WTC11 (cell line): ENCODE data around the gene CYBA.

Experiments
- ETV6 ChIP-seq: sonication (generic); formaldehyde crosslinking; IDR thresholded peaks from 2 replicates; pipeline ENCODE4 v1.8.1; 2022; ENCODE audit warnings: mild to moderate bottlenecking, missing genetic modification reagents
- FOXJ3 ChIP-seq: sonication (generic); formaldehyde crosslinking; IDR thresholded peaks from 2 replicates; pipeline ENCODE4 v1.9.0; 2021; ENCODE audit warnings: missing genetic modification reagents, mild to moderate bottlenecking, borderline replicate concordance
- ZNF138 ChIP-seq: sonication (generic); formaldehyde crosslinking; conservative IDR thresholded peaks from 2 replicates; pipeline ENCODE4 v1.8.1; 2022; ENCODE audit warnings: mild to moderate bottlenecking, moderate library complexity, missing genetic modification reagents
- TF ChIP-seq, protein P1 (sequence below): sonication (generic); formaldehyde crosslinking; IDR thresholded peaks from 2 replicates; pipeline ENCODE4 v1.8.0; 2022; ENCODE audit warnings: mild to moderate bottlenecking, missing genetic modification reagents
- TF ChIP-seq, protein P2 (sequence below): fragments of 200-600 bp; IDR thresholded peaks from 2 replicates; pipeline ENCODE4 v1.8.0; 2022; ENCODE audit warnings: antibody characterized with exemption

GRCh38 chr16:88608076-88608475 lies 42.8 kb downstream of the CYBA start:
- TF ChIP-seq, protein P1, sequence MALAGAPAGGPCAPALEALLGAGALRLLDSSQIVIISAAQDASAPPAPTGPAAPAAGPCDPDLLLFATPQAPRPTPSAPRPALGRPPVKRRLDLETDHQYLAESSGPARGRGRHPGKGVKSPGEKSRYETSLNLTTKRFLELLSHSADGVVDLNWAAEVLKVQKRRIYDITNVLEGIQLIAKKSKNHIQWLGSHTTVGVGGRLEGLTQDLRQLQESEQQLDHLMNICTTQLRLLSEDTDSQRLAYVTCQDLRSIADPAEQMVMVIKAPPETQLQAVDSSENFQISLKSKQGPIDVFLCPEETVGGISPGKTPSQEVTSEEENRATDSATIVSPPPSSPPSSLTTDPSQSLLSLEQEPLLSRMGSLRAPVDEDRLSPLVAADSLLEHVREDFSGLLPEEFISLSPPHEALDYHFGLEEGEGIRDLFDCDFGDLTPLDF (CRISPR knock-in tag) = no peak
- TF ChIP-seq ETV6 (CRISPR knock-in tag) (no peak), FOXJ3 (no peak), ZNF138 (CRISPR knock-in tag) (no peak)
- TF ChIP-seq, protein P2, sequence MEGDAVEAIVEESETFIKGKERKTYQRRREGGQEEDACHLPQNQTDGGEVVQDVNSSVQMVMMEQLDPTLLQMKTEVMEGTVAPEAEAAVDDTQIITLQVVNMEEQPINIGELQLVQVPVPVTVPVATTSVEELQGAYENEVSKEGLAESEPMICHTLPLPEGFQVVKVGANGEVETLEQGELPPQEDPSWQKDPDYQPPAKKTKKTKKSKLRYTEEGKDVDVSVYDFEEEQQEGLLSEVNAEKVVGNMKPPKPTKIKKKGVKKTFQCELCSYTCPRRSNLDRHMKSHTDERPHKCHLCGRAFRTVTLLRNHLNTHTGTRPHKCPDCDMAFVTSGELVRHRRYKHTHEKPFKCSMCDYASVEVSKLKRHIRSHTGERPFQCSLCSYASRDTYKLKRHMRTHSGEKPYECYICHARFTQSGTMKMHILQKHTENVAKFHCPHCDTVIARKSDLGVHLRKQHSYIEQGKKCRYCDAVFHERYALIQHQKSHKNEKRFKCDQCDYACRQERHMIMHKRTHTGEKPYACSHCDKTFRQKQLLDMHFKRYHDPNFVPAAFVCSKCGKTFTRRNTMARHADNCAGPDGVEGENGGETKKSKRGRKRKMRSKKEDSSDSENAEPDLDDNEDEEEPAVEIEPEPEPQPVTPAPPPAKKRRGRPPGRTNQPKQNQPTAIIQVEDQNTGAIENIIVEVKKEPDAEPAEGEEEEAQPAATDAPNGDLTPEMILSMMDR = no peak
